Endothelial cell of umbilical vein (primary cell): ENCODE results near the gene CHN2. TPM values are rescaled to one million over a fixed set of nuclear protein-coding genes. Genes with fewer than 3 reads are reported as not detected.

Experiments
- BruUV-seq: library from RNA; stranded (reverse); fragments of 400-500 nt; replicated peaks from 2 replicates; lab custom pipeline; 2021; lab: Mats Ljungman, UMichigan
- CTCF ChIA-PET: fragments of 300-600, 350-600 bp; sonication (Branson Sonifier 250); formaldehyde crosslinking; loops from one replicate; lab custom pipeline; 2021; ENCODE audit warnings: antibody characterized with exemption, inconsistent platforms; lab: Charles Lee
- POLR2A ChIA-PET: fragments of 300-600, 350-600 bp; sonication (Branson Sonifier 250); formaldehyde crosslinking; loops from one replicate; lab custom pipeline; 2021; ENCODE audit warnings: antibody characterized with exemption, inconsistent platforms; lab: Charles Lee
- DNase-seq: peaks from one replicate; pipeline ENCODE4 v3.0.0-alpha.2; 2011; ENCODE audit warnings: low read depth, low spot score
- FAIRE-seq: peaks from 2 replicates; lab custom pipeline; 2011; peaks lifted over from hg19 to GRCh38; lab: Jason Lieb, UNC
- H2AFZ ChIP-seq: 2 replicates; pipeline ENCODE4 v1.6.0; 2012; ENCODE audit warnings: low read depth, low read length, control low read depth, inconsistent platforms
- H3K27ac ChIP-seq: 2 replicates; pipeline ENCODE4 v1.5.1; 2011; ENCODE audit warnings: low read depth, mild to moderate bottlenecking, control low read depth, low read length, moderate library complexity; ENCODE audit not compliant: insufficient read depth
- H3K27me3 ChIP-seq, 2 experiments: 2 replicates each; pipeline versions ENCODE4 v1.6.0 to v1.6.1; 2011; ENCODE audit warnings: low read length in 2 of 2, mixed read lengths in 1 of 2; ENCODE audit not compliant: control insufficient read depth in 2 of 2, insufficient read depth in 2 of 2
- H3K36me3 ChIP-seq, 2 experiments: 2 replicates in 1 of 2; 3 replicates in 1 of 2; pipeline ENCODE4 v1.5.1; 2011; ENCODE audit warnings: low read length in 2 of 2, mild to moderate bottlenecking in 1 of 2, moderate library complexity in 1 of 2; ENCODE audit not compliant: control insufficient read depth in 2 of 2, insufficient read depth in 2 of 2; ENCODE audit errors: extremely low read depth in 1 of 2
- H3K4me1 ChIP-seq: 3 replicates; pipeline ENCODE4 v1.5.1; 2011; ENCODE audit warnings: mild to moderate bottlenecking, low read length; ENCODE audit not compliant: control insufficient read depth, insufficient read depth; ENCODE audit errors: extremely low read depth
- H3K4me2 ChIP-seq: 2 replicates; pipeline ENCODE4 v1.6.1; 2011; ENCODE audit warnings: low read length, control low read depth, mixed read lengths; ENCODE audit not compliant: insufficient read depth
- H3K4me3 ChIP-seq, 3 experiments: fragments of 200-600 bp in 1 of 3; sonication (generic), shearing (Covaris generic) in 1 of 3; replicated peaks in 1 of 3; 2 replicates each; pipeline ENCODE4 v1.5.1; 2011 to 2016; ENCODE audit warnings: control low read depth in 3 of 3, low read length in 3 of 3, mild to moderate bottlenecking in 2 of 3, inconsistent platforms in 1 of 3, low read depth in 1 of 3, moderate library complexity in 1 of 3; ENCODE audit not compliant: insufficient read depth in 1 of 3
- H3K79me2 ChIP-seq: 2 replicates; pipeline ENCODE4 v1.6.0; 2012; ENCODE audit warnings: low read length, inconsistent platforms; ENCODE audit not compliant: control insufficient read depth, insufficient read depth
- H3K9ac ChIP-seq: replicated peaks from 2 replicates; pipeline ENCODE3; 2011; ENCODE audit warnings: low read length, control low read depth; ENCODE audit not compliant: insufficient read depth; ENCODE audit errors: extremely low read depth
- H3K9me1 ChIP-seq: replicated peaks from 3 replicates; pipeline ENCODE4 v1.6.0; 2011; ENCODE audit warnings: mild to moderate bottlenecking, low read length; ENCODE audit not compliant: control insufficient read depth, insufficient read depth; ENCODE audit errors: extremely low read depth
- H3K9me3 ChIP-seq: replicated peaks from 2 replicates; pipeline ENCODE4 v1.5.1; 2012; ENCODE audit warnings: low read length, inconsistent platforms; ENCODE audit not compliant: control insufficient read depth, insufficient read depth
- H4K20me1 ChIP-seq: replicated peaks from 2 replicates; pipeline ENCODE3; 2011; ENCODE audit warnings: mild to moderate bottlenecking, low read length; ENCODE audit not compliant: control insufficient read depth, insufficient read depth; ENCODE audit errors: extremely low read depth
- EZH2 ChIP-seq: IDR thresholded peaks from 2 replicates; pipeline ENCODE4 v1.6.1; 2012; ENCODE audit warnings: borderline replicate concordance, low read depth, mild to moderate bottlenecking, moderate library complexity, low read length, inconsistent platforms; ENCODE audit not compliant: severe bottlenecking
- FOS ChIP-seq: IDR thresholded peaks from 2 replicates; pipeline ENCODE4 v1.6.1; 2011; ENCODE audit warnings: mild to moderate bottlenecking, low read length, moderate library complexity, borderline replicate concordance; ENCODE audit not compliant: insufficient read depth
- GATA2 ChIP-seq: IDR thresholded peaks from 2 replicates; pipeline ENCODE4 v1.7.0; 2011; ENCODE audit warnings: low read depth, mild to moderate bottlenecking, moderate library complexity, mixed read lengths, low read length; ENCODE audit not compliant: insufficient read length, insufficient read depth
- JUN ChIP-seq: IDR thresholded peaks from 2 replicates; pipeline ENCODE4 v1.6.1; 2011; ENCODE audit warnings: borderline replicate concordance, low read depth; ENCODE audit not compliant: insufficient read length, insufficient read depth
- MYC ChIP-seq: IDR thresholded peaks from one replicate; pipeline ENCODE4 v1.6.1; 2011; ENCODE audit warnings: mild to moderate bottlenecking, low read depth, low read length
- POLR2A ChIP-seq: IDR thresholded peaks from 2 replicates; pipeline ENCODE4 v1.6.1; 2012; ENCODE audit warnings: low read depth, mild to moderate bottlenecking, control low read depth, low read length
- POLR2AphosphoS5 ChIP-seq: IDR thresholded peaks from 2 replicates; pipeline ENCODE4 v1.6.1; 2012; ENCODE audit warnings: low read depth, mild to moderate bottlenecking, control low read depth, low read length, moderate library complexity; ENCODE audit not compliant: insufficient read depth
- dilution Hi-C: fragments of 300-500 bp; cut with MboI; formaldehyde crosslinking; loops from one replicate; pipeline ENCODE4 v1.15.0; 2019; ENCODE audit warnings: low sequenced_read_pairs; ENCODE audit not compliant: extremely low pct_ligation_motif_present
- intact Hi-C: fragments of 100-400 bp; cut with micrococcal nuclease; formaldehyde crosslinking; loops from one replicate; pipeline ENCODE4 v1.10.0; 2022
- polyA plus RNA-seq, 4 experiments: library from polyadenylated mRNA; depleted of rRNA in 3 of 4; stranded (reverse) in 3 of 4; unstranded in 1 of 4; fragments of >200 nt; gene quantifications; 2 replicates each; pipeline versions ENCODE4 v1.2.1 to v1.2.3, GENCODE V29; 2011 to 2012; ENCODE audit warnings: missing spikeins in 1 of 4
- total RNA-seq: library from RNA; stranded (reverse); gene quantifications from 2 replicates; pipeline ENCODE4 v1.2.3, GENCODE V29; 2021
- TF ChIP-seq, protein P1 (sequence below): IDR thresholded peaks from 2 replicates; pipeline ENCODE4 v1.6.1; 2011; ENCODE audit not compliant: insufficient read depth, insufficient read length
- TF ChIP-seq, protein P2 (sequence below), 2 donors: IDR thresholded peaks; 1 replicate in 1 of 2; 2 replicates in 1 of 2; pipeline ENCODE4 v1.5.1; 2011; ENCODE audit warnings: low read length in 2 of 2, mild to moderate bottlenecking in 2 of 2, moderate library complexity in 2 of 2, control low read depth in 1 of 2, inconsistent platforms in 1 of 2, low read depth in 1 of 2; ENCODE audit not compliant: insufficient read depth in 1 of 2; ENCODE audit errors: extremely low read depth in 1 of 2

Gene CHN2
- total and polyA plus RNA-seq, 2 donors (not counting 3 experiments of a cell fraction or from before 2014, with no cell fraction given) = 1.4 to 5.0 TPM

DNA sequence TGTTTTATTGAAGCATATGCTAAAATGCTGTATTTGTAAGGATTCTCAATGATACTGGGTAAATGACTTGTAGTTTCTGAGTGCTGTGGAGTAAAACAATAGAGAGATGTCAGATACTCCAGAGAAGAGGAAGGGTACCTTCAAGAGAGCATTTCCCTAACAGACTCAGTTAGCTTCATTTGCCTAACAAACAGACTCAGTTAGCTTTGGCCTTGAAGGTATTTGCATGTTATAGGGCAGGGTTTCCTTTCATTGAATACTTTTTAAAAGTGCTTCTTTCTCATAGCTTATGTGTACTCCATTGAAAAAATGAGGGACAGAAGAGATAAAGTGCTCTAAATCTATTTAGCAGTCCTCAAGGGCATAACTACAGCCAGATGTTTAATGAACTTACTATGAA is 101.8 kb downstream of the CHN2 start:
- H3K4me2 ChIP-seq = no peak overlapping the region
- POLR2A ChIA-PET = no interaction called here
- H3K4me1 ChIP-seq = no peaks in the 10 kb centered on the region
- BruUV-seq = no TSS peak
- DNase-seq (no peak), FAIRE-seq (no peak)
- H3K27me3 ChIP-seq = no peaks in the 10 kb centered on the region
- dilution Hi-C loops (no loop called here), intact Hi-C loops (no loop called here)
- no peaks in the 10 kb centered on the region for H3K9me1 ChIP-seq
- H3K36me3 ChIP-seq = no peaks in the 10 kb centered on the region
- no peak overlapping the region for H3K4me3 ChIP-seq
- no peaks in the 10 kb centered on the region for H3K9me3 ChIP-seq
- TF ChIP-seq FOS (no peak), POLR2A (no peak), EZH2 (no peak), MYC (no peak), POLR2AphosphoS5 (no peak), GATA2 (no peak), JUN (no peak)
- TF ChIP-seq, protein P1, sequence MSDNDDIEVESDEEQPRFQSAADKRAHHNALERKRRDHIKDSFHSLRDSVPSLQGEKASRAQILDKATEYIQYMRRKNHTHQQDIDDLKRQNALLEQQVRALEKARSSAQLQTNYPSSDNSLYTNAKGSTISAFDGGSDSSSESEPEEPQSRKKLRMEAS = no peak
- TF ChIP-seq, protein P2, sequence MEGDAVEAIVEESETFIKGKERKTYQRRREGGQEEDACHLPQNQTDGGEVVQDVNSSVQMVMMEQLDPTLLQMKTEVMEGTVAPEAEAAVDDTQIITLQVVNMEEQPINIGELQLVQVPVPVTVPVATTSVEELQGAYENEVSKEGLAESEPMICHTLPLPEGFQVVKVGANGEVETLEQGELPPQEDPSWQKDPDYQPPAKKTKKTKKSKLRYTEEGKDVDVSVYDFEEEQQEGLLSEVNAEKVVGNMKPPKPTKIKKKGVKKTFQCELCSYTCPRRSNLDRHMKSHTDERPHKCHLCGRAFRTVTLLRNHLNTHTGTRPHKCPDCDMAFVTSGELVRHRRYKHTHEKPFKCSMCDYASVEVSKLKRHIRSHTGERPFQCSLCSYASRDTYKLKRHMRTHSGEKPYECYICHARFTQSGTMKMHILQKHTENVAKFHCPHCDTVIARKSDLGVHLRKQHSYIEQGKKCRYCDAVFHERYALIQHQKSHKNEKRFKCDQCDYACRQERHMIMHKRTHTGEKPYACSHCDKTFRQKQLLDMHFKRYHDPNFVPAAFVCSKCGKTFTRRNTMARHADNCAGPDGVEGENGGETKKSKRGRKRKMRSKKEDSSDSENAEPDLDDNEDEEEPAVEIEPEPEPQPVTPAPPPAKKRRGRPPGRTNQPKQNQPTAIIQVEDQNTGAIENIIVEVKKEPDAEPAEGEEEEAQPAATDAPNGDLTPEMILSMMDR (IDR thresholded peaks at IDR 0.05; ENCODE audit: extremely low read depth in 1 of 2, insufficient read depth in 1 of 2, low read depth in 1 of 2, low read length in 2 of 2) = no peak
- no peak overlapping the region for H2AFZ ChIP-seq
- CTCF ChIA-PET = interaction anchor here (0.7 to 1.4 kb wide), 5 partner anchors 8 to 190 kb away, joined by 3 to 6 read pairs (median 4); no protein-coding TSS in a partner anchor
- H3K27ac ChIP-seq = no peak overlapping the region
- H4K20me1 ChIP-seq = no peaks in the 10 kb centered on the region
- H3K79me2 ChIP-seq = no peaks in the 10 kb centered on the region
- no peak overlapping the region for H3K9ac ChIP-seq
